ENCODE results near the gene RTN4IP1.

- TF ChIP-seq YY1 (IDR thresholded peaks at IDR 0.05; ENCODE audit: insufficient read depth, insufficient read length) (no peak), ZNF274 (IDR thresholded peaks at IDR 0.05; ENCODE audit: low read depth, low read length) (no peak), SUZ12 (IDR thresholded peaks at IDR 0.05; ENCODE audit: extremely low read depth, insufficient read depth, insufficient read length) (no peak)
These were observed 91.2 kb downstream of the RTN4IP1 start for GRCh38 chr6:106538145-106538544.
